HG02943 (cell line): ENCODE measurements around the gene MATK.

Experiments used
- ATAC-seq: cut with Tn5 transposase; IDR thresholded peaks from one replicate; pipeline ENCODE4 v1.9.1; 2021; ENCODE audit warnings: mild to moderate bottlenecking, low read depth, moderate library complexity; ENCODE audit not compliant: unreplicated experiment

The MATK gene, protein sequence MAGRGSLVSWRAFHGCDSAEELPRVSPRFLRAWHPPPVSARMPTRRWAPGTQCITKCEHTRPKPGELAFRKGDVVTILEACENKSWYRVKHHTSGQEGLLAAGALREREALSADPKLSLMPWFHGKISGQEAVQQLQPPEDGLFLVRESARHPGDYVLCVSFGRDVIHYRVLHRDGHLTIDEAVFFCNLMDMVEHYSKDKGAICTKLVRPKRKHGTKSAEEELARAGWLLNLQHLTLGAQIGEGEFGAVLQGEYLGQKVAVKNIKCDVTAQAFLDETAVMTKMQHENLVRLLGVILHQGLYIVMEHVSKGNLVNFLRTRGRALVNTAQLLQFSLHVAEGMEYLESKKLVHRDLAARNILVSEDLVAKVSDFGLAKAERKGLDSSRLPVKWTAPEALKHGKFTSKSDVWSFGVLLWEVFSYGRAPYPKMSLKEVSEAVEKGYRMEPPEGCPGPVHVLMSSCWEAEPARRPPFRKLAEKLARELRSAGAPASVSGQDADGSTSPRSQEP

DNA sequence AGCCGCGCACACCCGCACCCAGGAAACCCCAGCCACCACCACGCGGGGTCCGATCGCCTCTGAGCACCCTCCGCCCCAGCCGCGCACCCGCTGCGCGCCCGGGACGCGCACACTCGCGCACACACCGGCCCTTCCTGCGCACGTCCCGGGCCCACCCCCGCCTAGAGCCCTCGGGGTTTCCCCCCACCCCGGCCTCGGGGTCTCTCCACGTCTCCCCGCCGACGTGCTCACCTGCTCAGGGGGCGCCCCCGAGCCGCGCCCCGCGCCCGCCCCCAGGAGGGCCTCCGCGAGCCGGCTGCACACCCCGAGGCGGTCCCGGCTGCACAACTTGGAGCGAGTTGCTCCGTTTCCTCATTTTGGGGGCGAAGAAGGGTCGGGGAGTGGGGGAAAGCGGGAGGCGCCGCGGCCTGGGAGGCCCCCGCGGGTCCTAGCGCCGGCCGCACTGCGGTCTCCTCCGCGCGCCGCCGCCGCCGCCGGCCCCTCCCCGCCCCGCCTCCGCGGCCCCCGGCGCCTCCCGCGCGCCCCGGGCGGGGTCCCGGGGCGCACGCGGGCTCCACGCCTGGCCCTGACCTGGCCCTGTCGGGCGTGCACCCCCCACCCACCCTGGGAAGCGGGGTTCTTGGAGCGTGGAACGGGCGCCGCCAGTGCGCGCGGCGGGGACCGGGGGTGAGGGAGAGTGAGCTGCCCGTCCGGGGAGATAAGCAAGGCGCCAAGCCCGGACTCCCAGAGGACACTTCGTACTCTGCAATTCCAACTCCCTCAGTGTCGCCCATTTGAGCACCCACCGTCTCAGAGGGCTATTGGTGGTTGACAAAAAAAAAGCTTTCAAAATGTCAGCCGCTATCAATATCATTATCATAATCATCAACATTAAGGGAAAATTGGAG lies at the start of gene MATK:
MATK (minus strand) TSS at position 444 of the 887 bp plus-strand sequence. CDS start 1,246 bp downstream, outside the sequence.
- ATAC-seq = no peak

DNA sequence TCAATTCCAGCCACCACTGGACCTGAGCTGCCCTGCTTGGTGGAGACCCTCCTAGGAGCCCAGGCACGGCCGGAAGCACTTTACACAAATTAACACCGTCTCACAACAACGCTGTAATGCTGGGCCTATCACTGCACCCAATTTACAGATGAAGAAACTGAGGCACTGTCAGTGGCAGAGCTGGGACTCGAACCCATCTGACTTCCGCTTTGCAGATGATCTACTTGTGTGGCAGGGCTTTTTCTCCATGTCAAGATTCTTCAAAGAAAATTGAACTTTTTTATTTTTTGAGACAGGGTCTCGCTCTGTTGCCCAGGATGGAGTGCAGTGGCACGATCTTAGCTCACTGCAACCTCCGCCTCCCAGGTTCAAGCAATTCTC lies 48.9 kb upstream of the MATK start:
- no peak for ATAC-seq

DNA sequence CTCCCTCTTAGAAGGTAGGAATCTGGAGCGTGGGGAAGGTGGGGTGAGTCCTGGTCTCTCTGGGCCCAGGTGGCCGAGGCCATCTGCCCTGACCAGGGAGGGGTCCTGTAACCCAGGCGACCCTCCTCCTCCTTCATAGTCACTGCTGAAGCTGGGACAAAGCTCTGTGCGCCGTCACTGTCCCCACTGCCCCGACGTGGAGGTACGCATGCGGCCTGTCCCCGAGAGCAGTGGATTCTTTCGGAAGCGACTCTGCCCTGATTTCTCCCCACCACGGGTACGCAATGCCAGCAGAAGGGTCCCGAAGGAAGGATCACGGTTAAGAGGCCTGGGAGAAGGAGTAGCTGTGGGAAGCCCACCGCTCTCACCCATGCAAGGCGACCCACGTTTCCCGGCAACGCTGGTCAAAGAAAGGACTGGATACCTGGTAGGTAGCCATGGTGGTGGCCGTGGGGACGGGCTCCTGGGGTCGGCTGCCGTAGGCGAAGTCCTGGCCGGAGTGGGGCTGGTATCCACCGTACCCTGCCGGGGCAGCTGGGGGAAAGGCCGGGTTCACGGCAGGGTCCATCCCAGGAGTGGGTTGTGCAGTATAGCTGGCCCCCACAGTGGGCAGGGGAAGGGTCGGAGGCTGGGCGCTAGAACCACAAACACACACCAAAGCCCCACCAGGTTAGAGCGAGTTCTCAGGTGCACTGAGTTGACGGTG lies 48.3 kb upstream of the MATK start:
- no peak for ATAC-seq

DNA sequence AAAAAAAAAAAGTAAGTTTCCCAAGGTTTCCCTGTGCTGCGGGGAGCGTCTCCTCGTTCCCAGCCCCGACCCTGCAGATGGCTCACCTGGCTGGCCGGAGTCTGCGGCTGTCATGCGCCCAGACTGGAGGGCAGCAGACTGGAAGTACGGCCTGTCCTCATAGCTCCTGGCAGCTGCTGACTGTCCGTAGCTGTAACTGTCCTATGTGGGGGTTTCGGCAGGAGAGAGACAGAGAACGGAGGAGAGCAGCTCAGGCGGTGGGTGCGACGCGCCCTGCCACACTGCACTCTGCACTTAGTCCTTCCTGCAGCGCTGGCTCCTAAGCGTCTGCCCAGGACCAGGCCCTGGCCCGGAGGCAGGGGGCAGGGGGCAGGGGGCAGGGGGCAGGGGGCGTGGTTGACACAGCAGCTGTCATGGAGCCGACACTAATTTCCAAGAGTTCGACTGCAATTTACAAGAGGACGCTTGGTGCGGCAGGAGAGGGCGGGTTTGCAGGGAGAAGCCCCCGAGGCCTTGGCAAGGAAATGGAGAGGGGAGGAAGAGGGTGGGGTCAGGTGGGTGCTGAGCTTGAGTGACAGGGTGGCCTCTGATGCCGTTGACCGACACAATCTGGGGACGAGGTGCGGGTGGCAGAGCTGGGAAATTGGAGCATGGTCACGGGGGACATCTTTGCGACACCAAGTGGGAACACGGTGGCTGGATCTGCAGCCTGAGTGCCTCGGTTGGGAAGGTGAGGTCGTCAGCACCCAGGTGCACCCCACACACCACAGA lies 47.6 kb upstream of the MATK start:
- no peak for ATAC-seq

DNA sequence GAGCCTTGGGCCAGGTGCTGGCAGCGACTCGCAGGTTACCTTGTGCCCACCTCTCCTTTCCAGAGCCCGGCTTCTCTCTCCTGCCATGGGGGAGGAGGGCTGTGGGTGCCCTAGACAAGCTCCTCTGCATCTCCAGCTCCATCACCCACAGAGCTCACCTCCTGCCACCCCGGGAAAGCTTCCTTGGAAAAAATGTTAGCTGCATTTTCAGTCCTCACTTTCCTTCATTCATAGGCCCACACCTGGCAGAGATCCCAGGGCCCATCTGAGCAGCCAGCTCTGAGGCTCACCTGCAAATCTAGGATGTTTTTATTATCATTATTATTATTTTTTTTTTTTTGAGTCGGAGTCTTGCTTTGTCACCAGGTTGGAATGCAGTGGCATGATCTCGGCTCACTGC lies 45.8 kb upstream of the MATK start:
- no peak for ATAC-seq

DNA sequence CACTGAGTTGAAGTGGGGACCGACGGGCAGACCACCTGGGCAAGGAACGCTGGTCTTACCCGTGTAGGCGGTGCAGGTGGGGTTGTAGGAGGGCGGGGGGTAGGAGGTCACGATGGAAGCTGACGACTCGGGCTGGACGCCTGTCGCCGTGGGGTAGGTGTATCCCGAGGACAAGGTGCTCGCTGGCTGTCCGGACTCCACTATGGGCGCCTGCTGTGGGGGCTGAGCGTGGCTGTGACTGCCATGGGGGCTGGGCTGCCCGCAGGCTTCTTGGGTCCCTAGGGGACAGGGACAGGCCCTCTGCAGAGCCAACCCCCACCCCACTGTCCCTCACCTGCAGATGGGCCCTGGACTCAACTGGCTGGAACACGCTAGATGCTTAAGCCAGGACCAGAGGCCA lies 45.4 kb upstream of the MATK start:
- no peak for ATAC-seq

DNA sequence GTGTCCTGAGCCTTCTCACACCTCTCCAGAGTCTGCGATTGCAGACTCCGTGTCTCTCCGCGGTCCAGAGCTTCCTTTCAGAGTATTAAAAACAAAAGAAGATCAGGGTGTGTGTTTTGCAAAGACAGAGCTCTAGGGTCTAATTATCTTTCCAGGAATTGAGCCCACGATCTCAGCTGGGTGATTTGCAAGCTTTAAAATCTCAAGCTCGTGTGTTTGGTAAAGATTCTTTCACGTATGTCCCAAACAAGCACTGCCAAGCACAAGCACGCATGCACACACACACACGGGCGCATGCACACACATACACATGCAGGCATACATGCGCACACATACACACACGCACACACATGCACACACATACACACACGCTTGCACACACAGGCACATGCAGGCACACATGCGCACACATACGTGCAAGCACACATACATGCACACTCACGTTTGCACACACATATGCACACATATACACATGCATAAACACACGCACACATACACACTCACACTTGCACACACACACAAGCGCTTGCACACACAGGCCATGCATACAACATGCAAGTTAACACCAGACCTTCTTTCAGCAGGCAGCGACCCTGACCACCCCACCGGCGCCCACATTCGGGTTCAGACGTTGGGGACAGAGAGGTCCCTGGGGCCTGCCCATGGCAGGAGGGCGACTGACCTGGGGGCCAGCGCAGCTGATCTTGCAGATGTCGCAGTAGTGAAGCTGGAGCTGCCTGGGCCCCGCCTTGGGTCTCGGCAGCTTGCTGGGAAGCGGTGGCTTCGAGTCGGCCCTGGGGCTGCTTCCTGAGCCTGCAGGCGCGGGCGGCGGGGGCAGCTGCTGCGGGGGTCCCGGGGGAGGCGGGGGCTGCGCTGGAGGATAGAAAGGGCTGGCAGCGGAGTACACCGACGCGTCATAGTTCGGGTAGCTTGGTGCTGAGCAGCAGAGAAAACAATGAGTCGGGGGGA lies 44.7 kb upstream of the MATK start:
- no peak for ATAC-seq

DNA sequence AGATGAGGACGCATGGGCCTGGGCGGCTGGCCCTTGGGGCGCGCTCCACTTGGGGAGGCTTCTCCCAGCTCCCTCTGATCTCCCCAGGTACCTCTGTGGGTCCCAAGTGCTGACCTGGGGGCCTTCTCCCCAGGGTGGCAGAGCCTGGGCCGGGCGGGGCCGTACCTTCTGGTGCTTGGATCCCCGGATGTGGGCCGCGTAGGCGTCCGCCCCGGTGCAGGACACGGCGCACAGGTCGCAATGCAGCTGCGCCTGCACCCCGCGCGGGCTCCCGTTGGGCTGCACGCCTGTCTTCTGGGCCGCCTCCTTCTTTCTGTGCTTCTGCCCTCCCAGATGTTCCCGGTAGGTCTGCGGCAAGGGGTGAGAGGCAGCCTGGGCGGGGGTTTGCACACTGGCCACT lies 41.1 kb upstream of the MATK start:
- no peak for ATAC-seq

DNA sequence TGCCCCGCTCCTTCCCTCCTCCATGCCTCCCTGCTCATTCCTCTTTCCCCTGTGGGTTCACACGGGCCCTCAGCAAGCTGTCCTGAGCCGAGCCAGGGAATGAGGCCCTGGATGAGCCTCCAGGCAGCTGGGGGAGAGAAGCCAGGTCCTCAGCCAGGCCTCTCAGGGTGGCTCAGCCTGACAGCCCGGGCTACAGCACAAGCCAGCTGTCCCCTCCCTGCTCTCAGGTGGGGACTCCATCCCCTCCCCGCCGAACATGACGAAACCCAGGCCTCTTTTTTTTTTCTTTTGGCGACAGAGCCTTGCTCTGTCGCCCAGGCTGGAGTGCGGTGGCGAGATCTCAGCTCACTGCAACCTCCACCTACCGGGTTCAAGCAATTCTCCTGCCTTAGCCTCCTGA lies 40.0 kb upstream of the MATK start:
- ATAC-seq = no peak

DNA sequence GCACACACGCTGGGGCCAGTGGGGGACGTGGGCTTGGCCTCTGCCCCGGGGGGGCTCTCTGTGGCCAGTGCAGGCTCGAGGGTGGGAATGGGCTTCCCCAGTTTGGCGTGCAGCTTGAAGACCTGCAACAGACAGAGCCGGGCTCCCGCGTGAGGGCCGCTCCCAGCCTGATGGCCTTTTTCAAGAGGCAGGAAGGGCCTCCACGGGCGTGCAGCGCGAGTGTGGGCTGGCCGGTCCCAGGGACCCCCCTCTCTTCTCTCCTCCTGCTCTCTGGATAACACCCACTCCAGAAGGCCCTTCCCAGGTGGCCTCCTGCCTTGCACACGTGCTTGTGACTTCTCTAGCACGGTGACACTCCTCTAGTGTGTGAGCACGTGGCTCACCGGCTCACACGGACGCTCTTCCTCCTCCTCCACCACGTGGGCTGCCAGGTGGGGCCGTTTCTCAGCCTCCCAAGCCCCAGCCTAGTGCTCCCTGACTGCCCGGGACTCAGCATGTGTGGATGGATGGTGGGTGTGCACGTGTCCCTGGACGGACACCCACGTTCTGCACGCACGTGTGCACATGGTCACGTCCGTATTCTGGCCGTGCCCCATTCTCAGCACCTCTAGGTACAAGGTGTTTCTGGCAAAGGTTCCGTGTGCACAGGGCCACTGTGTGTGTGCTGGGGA lies 39.2 kb upstream of the MATK start:
- no peak for ATAC-seq

DNA sequence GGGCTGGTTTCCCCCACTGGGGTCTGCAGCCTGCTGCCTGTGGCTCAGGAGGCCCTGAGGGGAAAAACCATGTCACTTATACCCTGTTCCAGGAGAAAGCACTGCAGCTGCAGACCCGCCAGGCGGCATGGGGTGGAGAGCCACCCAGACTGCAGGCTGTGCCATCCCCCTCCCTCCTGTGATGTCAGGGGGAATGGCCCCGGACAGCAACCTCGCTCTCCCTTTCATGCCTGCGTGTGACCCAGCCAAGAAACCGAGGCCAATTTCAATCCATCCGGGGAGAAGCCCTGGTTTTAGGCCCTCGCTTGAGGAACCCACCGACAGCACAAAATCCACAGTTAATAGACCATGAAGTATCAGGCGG lies 37.2 kb upstream of the MATK start:
- no peak for ATAC-seq

DNA sequence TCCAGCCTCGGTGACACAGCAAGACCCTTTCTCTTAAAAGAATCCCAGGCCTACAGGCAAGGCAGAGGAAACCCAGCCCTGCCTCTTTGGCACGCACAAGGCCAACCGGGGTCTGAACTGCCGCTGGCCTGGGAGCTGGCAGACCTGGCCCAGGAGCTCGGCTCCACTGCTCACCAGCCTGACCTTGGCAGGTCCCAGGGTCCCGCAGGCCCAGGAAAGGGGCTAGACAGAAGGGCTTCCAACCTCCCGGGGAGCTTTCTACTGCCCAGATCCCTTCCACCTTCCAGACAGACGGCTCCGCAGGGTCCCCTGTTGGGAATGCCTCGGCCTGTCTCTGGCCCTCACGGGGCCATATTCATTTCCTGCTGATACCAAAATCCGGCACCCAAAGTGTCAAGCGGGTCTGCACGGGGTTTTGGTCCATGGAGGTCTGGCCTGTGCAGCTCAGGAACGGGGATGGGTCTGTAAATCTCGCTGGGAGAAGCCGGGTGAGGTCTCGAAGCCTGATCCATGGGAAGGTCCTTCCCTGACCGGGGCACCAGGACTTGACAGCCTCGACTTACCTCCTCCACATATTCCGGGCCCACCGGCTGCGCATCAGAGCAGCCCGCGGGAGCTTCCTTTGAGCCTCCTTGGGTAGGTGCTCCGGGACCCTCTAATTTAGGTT lies 36.6 kb upstream of the MATK start:
- ATAC-seq = no peak

DNA sequence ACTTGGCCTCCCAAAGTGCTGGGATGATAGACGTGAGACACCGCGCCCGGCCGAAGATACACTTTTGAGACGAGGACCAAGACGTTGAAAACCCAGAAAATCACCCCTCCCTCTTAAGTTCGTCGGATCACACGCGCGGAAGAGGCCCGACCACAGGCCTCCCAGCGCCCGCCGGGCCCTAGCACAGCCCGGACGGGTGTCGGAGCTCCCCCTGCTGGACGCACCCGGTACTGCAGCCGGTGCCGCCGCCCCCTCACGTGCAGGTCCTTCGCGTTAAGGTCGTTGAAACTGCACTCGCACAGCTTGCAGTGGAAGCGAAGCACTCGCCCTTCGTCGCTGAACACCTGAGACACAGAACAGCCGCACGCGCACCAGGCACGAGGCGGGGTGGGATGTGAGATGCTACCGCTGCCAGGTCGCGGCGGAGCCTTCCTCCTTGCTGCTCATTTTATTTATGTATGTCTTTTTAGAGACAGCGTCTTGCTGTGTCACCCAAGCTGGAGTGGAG lies 35.7 kb upstream of the MATK start:
- no peak for ATAC-seq

DNA sequence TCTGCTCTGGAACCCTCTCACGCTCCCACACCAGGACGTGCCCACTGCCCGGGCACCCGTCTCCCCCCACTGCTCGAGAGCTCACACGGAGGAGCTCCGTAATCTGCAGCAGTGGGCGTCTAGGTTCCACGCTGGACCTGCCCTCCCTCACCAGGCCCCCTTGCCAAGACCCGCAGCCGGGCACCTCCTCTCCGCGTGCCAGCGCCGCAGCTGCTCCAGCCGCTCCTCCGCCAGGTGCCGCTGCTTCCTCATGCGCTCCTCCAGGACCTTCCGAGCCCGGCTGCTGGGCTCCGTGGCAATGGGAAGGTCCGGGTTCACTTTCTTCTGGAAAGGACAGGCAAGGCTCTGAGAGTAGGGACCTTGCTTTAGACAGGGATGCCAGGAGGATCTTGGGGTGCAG lies 35.0 kb upstream of the MATK start:
- ATAC-seq = no peak

DNA sequence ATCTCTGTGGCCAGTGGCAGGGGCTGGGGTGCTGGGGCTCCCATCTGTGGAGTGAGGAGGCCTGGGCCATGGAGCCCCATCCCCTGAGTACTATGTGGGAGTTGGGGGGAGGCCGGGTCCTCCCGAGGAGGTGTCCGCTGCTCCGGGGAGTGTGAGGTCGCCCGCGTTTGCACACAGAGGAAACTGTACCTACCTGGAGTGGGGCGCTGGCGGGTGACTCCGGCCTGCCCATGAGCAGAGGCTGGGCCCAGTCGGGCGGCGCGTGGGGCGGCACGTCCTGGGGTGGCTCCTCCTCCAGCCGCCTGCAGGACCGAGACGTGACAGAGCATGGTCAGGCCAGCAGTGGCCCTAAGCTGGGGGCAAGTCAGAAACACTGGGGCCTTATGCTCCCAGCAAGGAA lies 33.8 kb upstream of the MATK start:
- no peak for ATAC-seq

DNA sequence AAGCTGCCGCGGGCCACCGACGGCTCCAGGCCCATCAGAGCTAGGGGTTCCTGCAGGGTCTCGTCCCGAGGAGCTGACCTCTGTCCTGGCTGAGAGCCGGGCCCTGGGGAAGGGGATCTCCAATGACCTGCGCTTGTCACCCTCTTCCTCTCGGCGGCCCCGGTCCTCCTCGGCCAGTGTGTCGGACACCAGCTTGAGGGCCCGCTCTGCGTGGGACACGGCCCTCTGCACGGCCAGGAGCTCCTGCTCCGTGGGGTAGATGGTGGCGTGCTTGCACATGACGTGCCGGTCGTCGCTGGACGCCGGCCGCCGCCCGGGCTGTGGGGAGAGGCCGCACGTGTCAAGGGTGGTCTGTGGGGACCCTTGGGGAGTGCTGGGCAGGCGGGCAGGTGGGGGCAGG lies 32.7 kb upstream of the MATK start:
- no peak for ATAC-seq

DNA sequence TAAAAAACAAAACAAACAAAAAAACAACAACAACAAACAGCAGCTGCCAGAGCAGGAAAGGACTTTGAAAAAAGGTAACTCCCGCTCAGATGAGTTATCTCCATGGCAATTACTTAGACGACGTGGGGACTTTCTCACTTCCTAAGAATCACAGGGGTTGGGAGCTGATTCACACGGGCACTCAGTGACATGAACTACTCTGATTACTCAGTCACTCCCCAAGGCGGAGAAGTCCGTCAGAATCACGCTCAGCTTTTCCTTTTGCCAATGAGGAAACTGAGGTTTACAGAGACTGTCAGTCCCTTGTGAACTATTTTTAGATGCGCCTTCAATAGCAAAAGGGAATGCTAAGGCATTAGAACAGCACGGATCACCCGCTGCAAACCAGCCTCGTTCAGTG lies 32.3 kb upstream of the MATK start:
- ATAC-seq = no peak

DNA sequence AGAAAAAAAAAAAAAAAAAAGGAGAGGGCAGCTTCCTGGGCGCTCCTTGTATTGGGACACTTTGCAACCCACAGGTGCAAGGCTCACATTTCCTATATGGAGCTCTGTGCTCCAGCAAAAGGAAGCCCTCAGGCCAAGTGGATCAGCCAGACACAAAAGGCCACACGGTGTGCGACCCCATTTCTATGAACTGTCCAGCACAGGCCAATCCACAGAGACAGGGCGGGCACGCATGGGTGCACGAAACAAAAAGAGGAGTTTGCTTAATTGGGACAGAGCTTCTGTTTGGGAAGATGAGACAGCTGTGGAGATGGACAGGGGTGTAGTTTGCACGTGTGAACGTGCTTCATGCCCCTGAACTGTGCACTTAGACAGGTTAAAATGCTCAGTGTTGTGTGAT lies 31.6 kb upstream of the MATK start:
- ATAC-seq = no peak
